ENCODE results near the gene MEGF8. TPM values are rescaled to one million over a fixed set of nuclear protein-coding genes. Genes with fewer than 3 reads are reported as not detected.

MEGF8 gene
- total and polyA plus RNA-seq, 9 of the 15 experiments (the other 6 are each of a cell fraction or from before 2014, with no cell fraction given), result 0.28 to 13.1 (median 3.0) TPM

- TF ChIP-seq ZBTB33 (CRISPR knock-in tag; IDR thresholded peaks at IDR 0.05), result peak; percentile 79
- no peak for TF ChIP-seq ZEB2 (IDR thresholded peaks at IDR 0.05)
- TF ChIP-seq SP2 (IDR thresholded peaks at IDR 0.05; ENCODE audit: extremely low read depth, low read depth, low read length, poor library complexity, severe bottlenecking), result no peak
- 0 out of 2 replicates have a peak, but pooled peaks have one; percentile 23 for TF ChIP-seq POLR2G (IDR thresholded peaks at IDR 0.05; ENCODE audit: low read depth, low read length)
- TF ChIP-seq KDM4B (IDR thresholded peaks at IDR 0.05; ENCODE audit: borderline replicate concordance in 2 of 2, low read depth in 1 of 2), result no peak
- no peak for TF ChIP-seq ZNF407 (IDR thresholded peaks at IDR 0.05; ENCODE audit: low read depth)
These were observed 31.9 kb upstream of the MEGF8 start (continued) for GRCh38 chr19:42293540-42293939.

Data from K562 (cell line).